H9 (cell line): ENCODE measurements around the gene DPEP3. TPM values are rescaled to one million over a fixed set of nuclear protein-coding genes. Genes with fewer than 3 reads are reported as not detected.

Experiments used
- DNase-seq: peaks from one replicate; pipeline ENCODE4 v3.0.0-alpha.2; 2017
- H2AFZ ChIP-seq: one replicate; pipeline ENCODE4 v1.6.1; 2013; ENCODE audit warnings: mild to moderate bottlenecking, low read length, control low read depth, moderate library complexity
- H2AK5ac ChIP-seq: 2 replicates; pipeline ENCODE4 v1.6.1; 2013; ENCODE audit warnings: low read length, control low read depth, mixed read lengths; ENCODE audit not compliant: insufficient read length
- H2BK120ac ChIP-seq: one replicate; pipeline ENCODE4 v1.6.1; 2013; ENCODE audit warnings: low read depth, mild to moderate bottlenecking, low read length, control low read depth, inconsistent platforms; ENCODE audit not compliant: poor library complexity, severe bottlenecking
- H2BK12ac ChIP-seq: 2 replicates; pipeline ENCODE4 v1.6.1; 2013; ENCODE audit warnings: low read length, control low read depth, mixed read lengths, low read depth; ENCODE audit not compliant: insufficient read length
- H2BK15ac ChIP-seq: 2 replicates; pipeline ENCODE4 v1.6.1; 2013; ENCODE audit warnings: low read depth, low read length, control low read depth
- H2BK20ac ChIP-seq: one replicate; pipeline ENCODE4 v1.6.1; 2013; ENCODE audit warnings: low read depth, mild to moderate bottlenecking, low read length, control low read depth, inconsistent platforms; ENCODE audit not compliant: poor library complexity, severe bottlenecking
- H2BK5ac ChIP-seq: 2 replicates; pipeline ENCODE4 v1.6.1; 2013; ENCODE audit warnings: low read length, control low read depth, mixed read lengths; ENCODE audit not compliant: insufficient read length
- H3K14ac ChIP-seq: 2 replicates; pipeline ENCODE4 v1.6.1; 2013; ENCODE audit warnings: low read length, control low read depth; ENCODE audit not compliant: insufficient read depth
- H3K18ac ChIP-seq: 2 replicates; pipeline ENCODE4 v1.6.1; 2013; ENCODE audit warnings: low read depth, mild to moderate bottlenecking, mixed read lengths, low read length, control low read depth; ENCODE audit not compliant: insufficient read length
- H3K23ac ChIP-seq: 2 replicates; pipeline ENCODE4 v1.6.1; 2013; ENCODE audit warnings: low read length, control low read depth, mixed read lengths, low read depth; ENCODE audit not compliant: insufficient read length
- H3K23me2 ChIP-seq: 2 replicates; pipeline ENCODE4 v1.6.1; 2013; ENCODE audit warnings: low read depth, mild to moderate bottlenecking, mixed read lengths, low read length, control low read depth; ENCODE audit not compliant: insufficient read length, poor library complexity, severe bottlenecking
- H3K27ac ChIP-seq: 2 replicates; pipeline ENCODE4 v1.5.1; 2013; ENCODE audit warnings: low read length, control low read depth, mixed read lengths, low read depth; ENCODE audit not compliant: insufficient read length
- H3K27me3 ChIP-seq: 2 replicates; pipeline ENCODE4 v1.6.1; 2013; ENCODE audit warnings: low read length, control low read depth, inconsistent platforms; ENCODE audit not compliant: insufficient read depth
- H3K4ac ChIP-seq: 2 replicates; pipeline ENCODE4 v1.6.1; 2013; ENCODE audit warnings: low read depth, mild to moderate bottlenecking, control low read depth, inconsistent platforms, low read length, moderate library complexity
- H3K4me1 ChIP-seq: 2 replicates; pipeline ENCODE4 v1.6.1; 2013; ENCODE audit warnings: low read length, control low read depth, inconsistent platforms; ENCODE audit not compliant: insufficient read depth
- H3K4me2 ChIP-seq: 2 replicates; pipeline ENCODE4 v1.6.1; 2013; ENCODE audit warnings: low read length, control low read depth, mixed read lengths; ENCODE audit not compliant: insufficient read length, insufficient read depth
- H3K56ac ChIP-seq: 2 replicates; pipeline ENCODE4 v1.6.1; 2013; ENCODE audit warnings: low read depth, mild to moderate bottlenecking, mixed read lengths, low read length, control low read depth; ENCODE audit not compliant: insufficient read length
- H3K79me1 ChIP-seq: 2 replicates; pipeline ENCODE4 v1.6.1; 2013; ENCODE audit warnings: low read depth, mild to moderate bottlenecking, moderate library complexity, low read length, control low read depth, inconsistent platforms; ENCODE audit not compliant: insufficient read depth, poor library complexity, severe bottlenecking
- H3K79me2 ChIP-seq: 2 replicates; pipeline ENCODE4 v1.6.1; 2013; ENCODE audit warnings: low read length, control low read depth, inconsistent platforms; ENCODE audit not compliant: insufficient read depth
- H3K9ac ChIP-seq: 2 replicates; pipeline ENCODE4 v1.6.1; 2013; ENCODE audit warnings: low read length, control low read depth, mixed read lengths; ENCODE audit not compliant: insufficient read length; ENCODE audit errors: extremely low read depth
- H3K9me3 ChIP-seq: one replicate; pipeline ENCODE4 v1.6.1; 2013; ENCODE audit warnings: low read depth, low read length, inconsistent platforms; ENCODE audit not compliant: control insufficient read depth
- H3T11ph ChIP-seq: one replicate; pipeline ENCODE4 v1.6.1; 2013; ENCODE audit warnings: mild to moderate bottlenecking, low read length, control low read depth, inconsistent platforms
- H4K20me1 ChIP-seq: one replicate; pipeline ENCODE4 v1.6.1; 2013; ENCODE audit not compliant: control insufficient read depth, insufficient read length, insufficient read depth
- H4K5ac ChIP-seq: 2 replicates; pipeline ENCODE4 v1.6.1; 2013; ENCODE audit warnings: low read depth, mild to moderate bottlenecking, mixed read lengths, low read length, control low read depth; ENCODE audit not compliant: insufficient read length
- H4K8ac ChIP-seq: replicated peaks from 2 replicates; pipeline ENCODE4 v1.6.1; 2013; ENCODE audit warnings: low read length, control low read depth, mixed read lengths, low read depth; ENCODE audit not compliant: insufficient read length
- H4K91ac ChIP-seq: 2 replicates; pipeline ENCODE4 v1.6.1; 2013; ENCODE audit warnings: low read depth, mild to moderate bottlenecking, moderate library complexity, mixed read lengths, low read length, control low read depth; ENCODE audit not compliant: insufficient read length
- H3K27ac Mint-ChIP-seq, 3 experiments: 2 replicates in 2 of 3; 3 replicates in 1 of 3; pipeline ENCODE4 v1.8.0; 2020 to 2021; ENCODE audit warnings: mixed read lengths in 3 of 3, mild to moderate bottlenecking in 1 of 3, moderate library complexity in 1 of 3
- H3K27me3 Mint-ChIP-seq: 2 replicates; pipeline ENCODE4 v1.8.0; 2021; ENCODE audit warnings: low read depth, mild to moderate bottlenecking, moderate library complexity, mixed read lengths
- H3K36me3 Mint-ChIP-seq, 3 experiments: 2 replicates in 2 of 3; 3 replicates in 1 of 3; pipeline ENCODE4 v1.8.0; 2020 to 2021; ENCODE audit warnings: low read depth in 3 of 3, mixed read lengths in 3 of 3; ENCODE audit not compliant: insufficient read depth in 1 of 3
- H3K4me1 Mint-ChIP-seq, 2 experiments: 2 replicates each; pipeline ENCODE4 v1.8.0; 2020; ENCODE audit warnings: mixed read lengths in 2 of 2
- H3K4me3 Mint-ChIP-seq, 2 experiments: 2 replicates in 1 of 2; 3 replicates in 1 of 2; pipeline ENCODE4 v1.8.0; 2020 to 2021; ENCODE audit warnings: mild to moderate bottlenecking in 2 of 2, mixed read lengths in 2 of 2, moderate library complexity in 1 of 2
- H3K9me3 Mint-ChIP-seq, 2 experiments: 2 replicates in 1 of 2; 3 replicates in 1 of 2; pipeline ENCODE4 v1.8.0; 2020; ENCODE audit warnings: mild to moderate bottlenecking in 2 of 2, mixed read lengths in 2 of 2, moderate library complexity in 1 of 2
- WGBS: extraction: QIAGEN DNeasy Blood & Tissue Kit; methylation state at CpG from one replicate; pipeline ENCODE4 v1.1.7; 2013; ENCODE audit warnings: missing lambda C conversion rate, low lambda C conversion rate, mixed read lengths; ENCODE audit not compliant: insufficient read length; ENCODE audit errors: extremely low coverage; 5-methylcytosine and 5-hydroxymethylcytosine counted together
- total RNA-seq: library from RNA; stranded (reverse); gene quantifications from 2 replicates; pipeline ENCODE4 v1.2.1, GENCODE V29; 2021
- TF ChIP-seq, protein P1 (sequence below): fragments of 200-600 bp; sonication (generic); conservative IDR thresholded peaks from 3 replicates; pipeline ENCODE4 v1.8.0; 2021; ENCODE audit warnings: antibody characterized with exemption, mild to moderate bottlenecking

The DPEP3 gene
- total RNA-seq, 1 experiment from 2014 or later = 0.68 TPM

- Histone ChIP-seq H3K79me1 (no peaks in the 10 kb centered on the region), H3K27me3 (no peaks in the 10 kb centered on the region; the same call in 1 of the 2 replicates), H2AK5ac (no peak overlapping the region), H4K5ac (no peak overlapping the region), H2BK12ac (no peak overlapping the region), H3K4me1 (peaks cover 2% of the 10 kb centered on the region; the same call in 1 of the 2 replicates), H3K9me3 (no peaks in the 10 kb centered on the region), H4K20me1 (no peaks in the 10 kb centered on the region), H3T11ph (no peak overlapping the region), H3K4ac (no peak overlapping the region), H3K79me2 (no peaks in the 10 kb centered on the region), H3K18ac (no peak overlapping the region), H3K23ac (no peak overlapping the region), H2BK20ac (no peak overlapping the region), H2BK120ac (no peak overlapping the region), H2BK5ac (no peak overlapping the region), H2BK15ac (no peak overlapping the region), H3K23me2 (no peaks in the 10 kb centered on the region), H2AFZ (no peak overlapping the region), H3K4me2 (no peak overlapping the region), H3K27ac (no peak overlapping the region), H3K56ac (no peak overlapping the region), H3K9ac (no peak overlapping the region), H4K8ac (no peak overlapping the region), H3K14ac (no peak overlapping the region), H4K91ac (no peak overlapping the region)
- no CpG with 5 or more reads among the region's 49 CpGs for WGBS
- peak overlapping the region in 1 of 3 experiments; percentile 52; a peak in 1 of 7 replicates for H3K27ac Mint-ChIP-seq
- H3K9me3 Mint-ChIP-seq = no peaks in the 10 kb centered on the region
- peaks cover 6 to 8% of the 10 kb centered on the region in 2 experiments for H3K4me1 Mint-ChIP-seq
- DNase-seq = no peak
- TF ChIP-seq, protein P1, sequence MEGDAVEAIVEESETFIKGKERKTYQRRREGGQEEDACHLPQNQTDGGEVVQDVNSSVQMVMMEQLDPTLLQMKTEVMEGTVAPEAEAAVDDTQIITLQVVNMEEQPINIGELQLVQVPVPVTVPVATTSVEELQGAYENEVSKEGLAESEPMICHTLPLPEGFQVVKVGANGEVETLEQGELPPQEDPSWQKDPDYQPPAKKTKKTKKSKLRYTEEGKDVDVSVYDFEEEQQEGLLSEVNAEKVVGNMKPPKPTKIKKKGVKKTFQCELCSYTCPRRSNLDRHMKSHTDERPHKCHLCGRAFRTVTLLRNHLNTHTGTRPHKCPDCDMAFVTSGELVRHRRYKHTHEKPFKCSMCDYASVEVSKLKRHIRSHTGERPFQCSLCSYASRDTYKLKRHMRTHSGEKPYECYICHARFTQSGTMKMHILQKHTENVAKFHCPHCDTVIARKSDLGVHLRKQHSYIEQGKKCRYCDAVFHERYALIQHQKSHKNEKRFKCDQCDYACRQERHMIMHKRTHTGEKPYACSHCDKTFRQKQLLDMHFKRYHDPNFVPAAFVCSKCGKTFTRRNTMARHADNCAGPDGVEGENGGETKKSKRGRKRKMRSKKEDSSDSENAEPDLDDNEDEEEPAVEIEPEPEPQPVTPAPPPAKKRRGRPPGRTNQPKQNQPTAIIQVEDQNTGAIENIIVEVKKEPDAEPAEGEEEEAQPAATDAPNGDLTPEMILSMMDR = no peak
- H3K36me3 Mint-ChIP-seq = no peaks in the 10 kb centered on the region
- H3K27me3 Mint-ChIP-seq = peaks cover 10% of the 10 kb centered on the region
- no peak overlapping the region for H3K4me3 Mint-ChIP-seq
These were observed 1.9 kb upstream of the DPEP3 start for GRCh38 chr16:67982011-67982696.
